Activated CD4-positive, alpha-beta T cell treated with anti-CD3 and anti-CD28 coated beads, Interleukin-2, amount 50 U/mL, for 4 hours (primary cell): ENCODE results near the gene DHRS1.

Source experiments
- DNase-seq, 2 experiments: peaks; one replicate each; pipeline ENCODE4 v3.0.0-alpha.2; 2020

DHRS1 gene

GRCh38 chr14:24327303-24327702 is 27.7 kb upstream of the DHRS1 start:
- no peak for DNase-seq

- DNase-seq, result no peak
Observed at GRCh38 chr14:24325963-24326362, 26.4 kb upstream of the DHRS1 start.

GRCh38 chr14:24325041-24325530 is 25.5 kb upstream of the DHRS1 start:
- no peak for DNase-seq

GRCh38 chr14:24324024-24324423 is 24.4 kb upstream of the DHRS1 start:
- DNase-seq, result no peak

GRCh38 chr14:24323341-24323740 is 23.8 kb upstream of the DHRS1 start:
- DNase-seq, result no peak

- DNase-seq, result no peak
Observed at GRCh38 chr14:24322672-24323071, 23.1 kb upstream of the DHRS1 start.

- DNase-seq, result no peak
Observed at GRCh38 chr14:24321212-24321975, 21.8 kb upstream of the DHRS1 start.

- DNase-seq, result no peak
Observed at GRCh38 chr14:24317141-24317928, 17.8 kb upstream of the DHRS1 start.

- DNase-seq, result no peak
Observed at GRCh38 chr14:24316597-24316950, 17.0 kb upstream of the DHRS1 start.

- no peak for DNase-seq
Observed at GRCh38 chr14:24315807-24316596, 16.4 kb upstream of the DHRS1 start.

- DNase-seq, result no peak
Observed at GRCh38 chr14:24315243-24315806, 15.7 kb upstream of the DHRS1 start.

- no peak for DNase-seq
Observed at GRCh38 chr14:24314377-24315193, 15.0 kb upstream of the DHRS1 start.

- DNase-seq, result no peak
Observed at GRCh38 chr14:24313913-24314312, 14.3 kb upstream of the DHRS1 start.

- no peak for DNase-seq
Observed at GRCh38 chr14:24312736-24313507, 13.3 kb upstream of the DHRS1 start.

GRCh38 chr14:24311837-24312615 is 12.4 kb upstream of the DHRS1 start:
- DNase-seq, result no peak

- DNase-seq, result peak; percentile 40 to 49
Observed at GRCh38 chr14:24310646-24311604, 11.3 kb upstream of the DHRS1 start, which contains the start of gene LTB4R. TSS of gene LTB4R (plus strand) at chr14:24311502. CDS start at chr14:24315652, 4,150 bp downstream.

GRCh38 chr14:24310265-24310645 is 10.7 kb upstream of the DHRS1 start:
- DNase-seq, result no peak

GRCh38 chr14:24309538-24310264 is 10.1 kb upstream of the DHRS1 start, which contains the start of gene LTB4R2:
TSS of gene LTB4R2 (plus strand) at chr14:24310140. CDS start at chr14:24310665, 525 bp downstream.
- no peak for DNase-seq
